Ovary (tissue), 3 donors: ENCODE data around the gene B3GALT4.

Source experiments
- EP300 ChIP-seq: sonication (generic); formaldehyde crosslinking; IDR thresholded peaks from one replicate; pipeline ENCODE4 v1.6.1; 2017; ENCODE audit warnings: antibody characterized with exemption
- TF ChIP-seq, protein P1 (sequence below), 3 donors: fragments of 450-650 bp in 2 of 3; fragments of 200-600 bp in 1 of 3; IDR thresholded peaks; one replicate each; pipeline versions ENCODE4 v1.5.1 to v1.8.0; 2016 to 2022; ENCODE audit warnings: antibody characterized with exemption in 3 of 3, mild to moderate bottlenecking in 1 of 3
- donor health status: DM: no; HTN: no; CAD: no.

DNA sequence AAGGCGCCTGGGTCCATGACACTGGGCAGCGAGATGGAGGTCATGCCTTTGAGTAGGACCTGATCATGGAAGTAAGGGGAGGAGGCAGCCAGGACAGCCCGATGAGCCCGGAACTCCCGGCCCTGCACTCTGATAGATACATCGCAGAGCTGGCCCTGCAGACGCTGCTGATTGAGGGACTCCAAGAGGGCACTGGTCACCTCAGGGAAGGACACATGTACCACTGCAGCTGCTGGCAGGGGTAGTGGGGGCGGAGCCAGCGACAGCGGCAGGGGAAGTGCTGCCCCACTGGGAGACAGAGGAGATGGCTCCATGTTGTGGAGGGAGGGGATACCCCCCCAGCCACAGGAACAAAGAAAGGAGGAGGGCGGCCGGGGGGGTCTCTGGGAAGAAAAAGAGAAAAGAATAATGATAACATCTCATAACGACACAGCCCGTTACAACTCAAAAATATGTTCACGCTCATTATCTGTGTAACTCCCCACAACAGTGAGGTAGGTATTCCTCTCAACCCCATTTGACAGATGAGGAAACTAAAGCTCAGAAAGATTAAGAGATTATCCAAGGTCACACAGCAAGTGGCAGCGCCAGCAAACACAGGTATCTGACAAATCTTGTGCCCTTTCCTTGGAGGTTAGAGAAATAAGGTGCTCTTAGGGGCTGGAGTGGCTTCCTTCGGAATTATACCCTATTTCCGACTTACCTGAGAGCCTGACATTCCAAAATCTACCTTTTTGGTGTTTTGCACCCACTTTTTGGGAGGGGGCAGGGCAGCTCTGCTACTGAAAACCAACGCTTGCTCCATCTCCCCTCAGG, 39.9 kb downstream of the B3GALT4 start:
- TF ChIP-seq, protein P1, sequence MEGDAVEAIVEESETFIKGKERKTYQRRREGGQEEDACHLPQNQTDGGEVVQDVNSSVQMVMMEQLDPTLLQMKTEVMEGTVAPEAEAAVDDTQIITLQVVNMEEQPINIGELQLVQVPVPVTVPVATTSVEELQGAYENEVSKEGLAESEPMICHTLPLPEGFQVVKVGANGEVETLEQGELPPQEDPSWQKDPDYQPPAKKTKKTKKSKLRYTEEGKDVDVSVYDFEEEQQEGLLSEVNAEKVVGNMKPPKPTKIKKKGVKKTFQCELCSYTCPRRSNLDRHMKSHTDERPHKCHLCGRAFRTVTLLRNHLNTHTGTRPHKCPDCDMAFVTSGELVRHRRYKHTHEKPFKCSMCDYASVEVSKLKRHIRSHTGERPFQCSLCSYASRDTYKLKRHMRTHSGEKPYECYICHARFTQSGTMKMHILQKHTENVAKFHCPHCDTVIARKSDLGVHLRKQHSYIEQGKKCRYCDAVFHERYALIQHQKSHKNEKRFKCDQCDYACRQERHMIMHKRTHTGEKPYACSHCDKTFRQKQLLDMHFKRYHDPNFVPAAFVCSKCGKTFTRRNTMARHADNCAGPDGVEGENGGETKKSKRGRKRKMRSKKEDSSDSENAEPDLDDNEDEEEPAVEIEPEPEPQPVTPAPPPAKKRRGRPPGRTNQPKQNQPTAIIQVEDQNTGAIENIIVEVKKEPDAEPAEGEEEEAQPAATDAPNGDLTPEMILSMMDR (IDR thresholded peaks at IDR 0.05), result no peak
- TF ChIP-seq EP300, result no peak
